ENCODE data around the gene DNAH2. TPM values are rescaled to one million over a fixed set of nuclear protein-coding genes. Genes with fewer than 3 reads are reported as not detected.

DNAH2 gene
- total RNA-seq, 1 experiment from 2014 or later = 0.15 TPM

DNA sequence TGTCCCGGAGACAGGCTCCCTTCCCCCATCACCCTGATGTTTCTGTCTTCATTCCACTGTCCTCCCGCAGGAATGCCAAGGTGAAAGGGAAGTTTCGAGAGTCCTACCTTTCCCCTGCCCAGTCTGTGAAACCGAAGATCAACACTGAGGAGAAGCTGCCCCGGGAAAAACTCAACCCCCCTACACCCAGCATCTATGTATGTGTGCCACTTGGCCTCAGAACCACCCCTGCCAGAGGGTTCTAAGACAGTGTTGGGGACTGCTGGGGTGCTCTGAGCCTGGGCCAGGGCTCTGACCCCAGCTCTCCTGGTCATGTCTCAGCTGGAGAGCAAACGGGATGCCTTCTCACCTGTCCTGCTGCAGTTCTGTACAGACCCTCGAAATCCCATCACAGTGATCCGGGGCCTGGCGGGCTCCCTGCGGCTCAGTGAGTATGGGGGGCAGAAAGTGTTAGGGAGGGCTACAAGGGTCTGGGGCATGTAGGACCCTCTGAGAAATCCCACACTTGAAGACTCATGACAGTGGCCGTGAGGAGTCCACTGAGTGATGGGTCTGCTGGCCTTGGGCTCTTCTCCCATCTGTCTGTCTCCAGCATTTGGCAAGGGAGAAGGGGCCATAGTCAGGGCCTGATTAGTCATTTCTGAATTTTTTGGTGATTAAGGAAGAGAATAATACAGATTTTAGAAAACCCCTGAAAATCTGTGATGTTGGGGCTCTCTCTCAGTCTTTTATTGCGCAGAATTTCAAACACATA is 132.4 kb downstream of the DNAH2 start:
- Histone ChIP-seq H2AFZ (ENCODE audit: low read length) (no peak overlapping the region), H4K20me1 (ENCODE audit: control insufficient read depth, insufficient read depth, insufficient read length) (no peaks in the 10 kb centered on the region), H3K4me1 (ENCODE audit: insufficient read depth, low read length) (no peaks in the 10 kb centered on the region; the same call in 1 of the 2 replicates), H3K9me3 (ENCODE audit: control insufficient read depth, low read depth, low read length) (no peaks in the 10 kb centered on the region), H4K91ac (ENCODE audit: insufficient read length, low read depth, low read length) (no peak overlapping the region), H2BK15ac (ENCODE audit: low read depth, low read length) (no peak overlapping the region), H2AK5ac (ENCODE audit: insufficient read length, low read length) (no peak overlapping the region), H3K9ac (ENCODE audit: extremely low read depth, insufficient read length, low read length) (no peak overlapping the region), H3K4ac (ENCODE audit: low read depth, low read length) (no peak overlapping the region), H3K27ac (ENCODE audit: insufficient read length, low read depth, low read length) (no peak overlapping the region), H3K79me1 (ENCODE audit: insufficient read depth, low read depth, low read length, poor library complexity, severe bottlenecking) (no peaks in the 10 kb centered on the region), H2BK20ac (ENCODE audit: low read depth, low read length, poor library complexity, severe bottlenecking) (no peak overlapping the region), H3K79me2 (ENCODE audit: insufficient read depth, low read length) (no peaks in the 10 kb centered on the region), H2BK120ac (ENCODE audit: low read depth, low read length, poor library complexity, severe bottlenecking) (no peak overlapping the region), H4K5ac (ENCODE audit: insufficient read length, low read depth, low read length) (no peak overlapping the region), H2BK5ac (ENCODE audit: insufficient read length, low read length) (no peak overlapping the region), H3T11ph (ENCODE audit: low read length) (no peak overlapping the region), H3K27me3 (ENCODE audit: insufficient read depth, low read length) (peaks cover 18% of the 10 kb centered on the region; the same call in 1 of the 2 replicates), H3K23ac (ENCODE audit: insufficient read length, low read depth, low read length) (no peak overlapping the region), H3K4me2 (ENCODE audit: insufficient read depth, insufficient read length, low read length) (no peak overlapping the region), H2BK12ac (ENCODE audit: insufficient read length, low read depth, low read length) (no peak overlapping the region), H3K14ac (ENCODE audit: insufficient read depth, low read length) (no peak overlapping the region), H3K23me2 (ENCODE audit: insufficient read length, low read depth, low read length, poor library complexity, severe bottlenecking) (peaks cover 10% of the 10 kb centered on the region), H4K8ac (replicated peaks; ENCODE audit: insufficient read length, low read depth, low read length) (no peak overlapping the region), H3K56ac (ENCODE audit: insufficient read length, low read depth, low read length) (no peak overlapping the region), H3K18ac (ENCODE audit: insufficient read length, low read depth, low read length) (no peak overlapping the region)
- H3K9me3 Mint-ChIP-seq = no peaks in the 10 kb centered on the region
- WGBS (ENCODE audit: extremely low coverage, insufficient read length, low lambda C conversion rate) = no CpG with 5 or more reads among the region's 12 CpGs
- peak overlapping the region in 1 of 2 experiments; percentile 61; a peak in 2 of 5 replicates for H3K4me3 Mint-ChIP-seq
- H3K4me1 Mint-ChIP-seq = peaks cover 12 to 33% of the 10 kb centered on the region in 2 experiments
- peaks cover 18% of the 10 kb centered on the region for H3K27me3 Mint-ChIP-seq (ENCODE audit: low read depth)
- H3K27ac Mint-ChIP-seq = no peak overlapping the region
- DNase-seq = no peak
- TF ChIP-seq, protein P1, sequence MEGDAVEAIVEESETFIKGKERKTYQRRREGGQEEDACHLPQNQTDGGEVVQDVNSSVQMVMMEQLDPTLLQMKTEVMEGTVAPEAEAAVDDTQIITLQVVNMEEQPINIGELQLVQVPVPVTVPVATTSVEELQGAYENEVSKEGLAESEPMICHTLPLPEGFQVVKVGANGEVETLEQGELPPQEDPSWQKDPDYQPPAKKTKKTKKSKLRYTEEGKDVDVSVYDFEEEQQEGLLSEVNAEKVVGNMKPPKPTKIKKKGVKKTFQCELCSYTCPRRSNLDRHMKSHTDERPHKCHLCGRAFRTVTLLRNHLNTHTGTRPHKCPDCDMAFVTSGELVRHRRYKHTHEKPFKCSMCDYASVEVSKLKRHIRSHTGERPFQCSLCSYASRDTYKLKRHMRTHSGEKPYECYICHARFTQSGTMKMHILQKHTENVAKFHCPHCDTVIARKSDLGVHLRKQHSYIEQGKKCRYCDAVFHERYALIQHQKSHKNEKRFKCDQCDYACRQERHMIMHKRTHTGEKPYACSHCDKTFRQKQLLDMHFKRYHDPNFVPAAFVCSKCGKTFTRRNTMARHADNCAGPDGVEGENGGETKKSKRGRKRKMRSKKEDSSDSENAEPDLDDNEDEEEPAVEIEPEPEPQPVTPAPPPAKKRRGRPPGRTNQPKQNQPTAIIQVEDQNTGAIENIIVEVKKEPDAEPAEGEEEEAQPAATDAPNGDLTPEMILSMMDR (conservative IDR thresholded peaks at IDR 0.05) = no peak
- peaks cover 2 to 47% (median 40%) of the 10 kb centered on the region in 3 experiments; a peak in 6 of 7 replicates for H3K36me3 Mint-ChIP-seq (ENCODE audit: insufficient read depth in 1 of 3, low read depth in 3 of 3)
